LNCAP (cell line): Measurements from ENCODE around the gene PGBD2.

Source experiments
- CTCF ChIP-seq: fragments of 450-650 bp; IDR thresholded peaks from 2 replicates; pipeline ENCODE4 v1.5.1; 2017; ENCODE audit warnings: mild to moderate bottlenecking

PGBD2 gene

DNA sequence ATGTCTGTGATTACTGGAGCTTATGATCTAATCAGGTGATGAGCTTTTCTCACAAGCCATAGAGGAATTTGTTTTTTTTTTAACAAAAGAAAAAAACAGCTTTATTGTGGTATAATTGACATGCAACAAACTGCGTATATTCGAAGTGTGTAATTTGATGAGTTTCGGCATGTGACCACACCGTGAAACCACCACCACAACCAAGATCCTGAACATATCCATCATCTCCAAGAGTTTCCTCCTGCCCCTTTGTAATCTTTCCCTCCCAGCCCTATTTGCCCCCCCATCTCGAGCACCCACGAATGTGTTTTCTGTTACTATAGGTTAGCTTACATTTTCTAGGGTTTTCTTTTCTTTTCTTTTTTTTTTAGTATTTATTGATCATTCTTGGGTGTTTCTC lies 4.7 kb downstream of the PGBD2 start:
- TF ChIP-seq CTCF, result no peak

GRCh38 chr1:248913933-248914332 lies 7.9 kb downstream of the PGBD2 start:
- TF ChIP-seq CTCF, result no peak

- TF ChIP-seq CTCF, result no peak
Measured at GRCh38 chr1:248914796-248915381, 8.9 kb downstream of the PGBD2 start.

- TF ChIP-seq CTCF, result no peak
Measured at GRCh38 chr1:248918131-248918530, 12.1 kb downstream of the PGBD2 start.

DNA sequence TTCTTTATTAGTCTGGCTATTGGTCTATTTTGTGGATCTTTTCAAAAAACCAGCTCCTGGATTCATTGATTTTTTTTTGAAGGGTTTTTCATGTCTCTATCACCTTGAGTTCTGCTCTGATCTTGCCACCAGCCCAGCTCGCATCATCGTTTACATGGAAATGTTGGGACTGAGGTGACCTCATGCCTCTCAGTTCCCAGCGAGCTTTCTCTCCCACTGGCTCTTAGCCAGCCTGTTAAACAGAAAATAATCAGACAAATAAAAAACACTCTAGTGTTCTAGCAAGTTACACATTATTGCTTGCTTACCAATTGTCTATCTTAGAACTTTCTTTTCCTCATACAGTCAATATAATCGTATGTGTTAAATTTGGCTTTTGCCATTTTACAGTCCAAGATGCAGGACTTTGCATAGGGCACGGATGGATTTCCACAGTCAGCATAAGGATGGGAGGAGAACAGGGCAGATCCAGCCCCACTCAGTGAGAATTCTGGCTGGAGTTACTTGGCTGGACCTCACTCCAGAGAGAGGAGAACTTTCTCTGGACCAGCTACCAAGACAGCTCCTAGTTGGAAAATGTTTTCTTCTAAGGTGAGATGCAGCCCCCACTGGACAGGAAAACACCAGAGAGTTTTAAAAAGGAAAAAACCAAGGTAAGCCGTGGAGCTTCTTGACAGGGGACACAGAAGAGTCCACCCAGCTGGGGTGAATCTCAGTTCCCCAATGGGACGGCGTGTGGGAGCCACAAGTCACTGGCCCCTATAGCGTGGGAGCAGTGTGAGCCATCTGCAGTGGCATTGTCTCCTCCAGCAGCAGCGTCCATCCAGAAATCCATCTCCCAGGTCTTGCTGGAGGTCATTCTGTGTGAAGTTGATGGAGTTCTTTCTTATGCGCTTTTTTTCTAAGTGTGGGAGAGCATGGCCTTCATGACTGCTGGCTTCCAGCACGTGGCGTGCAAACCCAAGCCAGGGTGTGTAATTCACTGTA lies 17.6 kb downstream of the PGBD2 start:
- no peak for TF ChIP-seq CTCF

- TF ChIP-seq CTCF, result peak; percentile 78
Measured at GRCh38 chr1:248924696-248925532, 18.9 kb downstream of the PGBD2 start.

- TF ChIP-seq CTCF, result no peak
Measured at GRCh38 chr1:248926401-248927182, 20.6 kb downstream of the PGBD2 start.
